GM23338 (cell line): Measurements from ENCODE around the gene CETP. TPM values are rescaled to one million over a fixed set of nuclear protein-coding genes. Genes with fewer than 3 reads are reported as not detected.

Experiments
- ATAC-seq: fragments of 200-7000 bp; cut with Tn5 transposase; 3 replicates; pipeline ENCODE4 v1.9.1; 2020
- DNase-seq: peaks from one replicate; pipeline ENCODE4 v3.0.0-alpha.2; 2015; ENCODE audit warnings: low spot score
- H2AFZ ChIP-seq: fragments of 200-600 bp; sonication (generic); 2 replicates; pipeline ENCODE4 v1.8.0; 2016; ENCODE audit warnings: antibody characterized with exemption, mild to moderate bottlenecking, moderate library complexity
- H3F3A ChIP-seq: fragments of 200-600 bp; sonication (generic); replicated peaks from 2 replicates; pipeline ENCODE4 v1.8.0; 2017; ENCODE audit warnings: antibody characterized with exemption, mixed run types, low read depth
- H3K27ac ChIP-seq: fragments of 200-600 bp; sonication (generic); 2 replicates; pipeline ENCODE4 v1.6.1; 2016; ENCODE audit warnings: low read depth
- H3K27me3 ChIP-seq: fragments of 200-600 bp; sonication (generic); 2 replicates; pipeline ENCODE4 v1.8.0; 2016; ENCODE audit warnings: mild to moderate bottlenecking, mixed run types, moderate library complexity; ENCODE audit not compliant: insufficient read depth
- H3K36me3 ChIP-seq: fragments of 200-600 bp; sonication (generic); 2 replicates; pipeline ENCODE4 v1.8.0; 2016; ENCODE audit warnings: mild to moderate bottlenecking; ENCODE audit not compliant: insufficient read depth
- H3K4me1 ChIP-seq: fragments of 200-600 bp; sonication (generic); 2 replicates; pipeline ENCODE4 v1.8.0; 2016; ENCODE audit warnings: mild to moderate bottlenecking, moderate library complexity; ENCODE audit not compliant: insufficient read depth
- H3K4me2 ChIP-seq: fragments of 200-600 bp; sonication (generic); 2 replicates; pipeline ENCODE4 v1.7.1; 2017; ENCODE audit warnings: mixed run types
- H3K4me3 ChIP-seq: fragments of 200-600 bp; sonication (generic); 2 replicates; pipeline ENCODE4 v1.6.1; 2016; ENCODE audit warnings: mixed run types
- H3K79me2 ChIP-seq: fragments of 200-600 bp; sonication (generic); replicated peaks from 2 replicates; pipeline ENCODE4 v1.8.0; 2017; ENCODE audit warnings: mild to moderate bottlenecking; ENCODE audit not compliant: insufficient read depth
- H3K9me2 ChIP-seq: fragments of 200-600 bp; sonication (generic); 2 replicates; pipeline ENCODE4 v1.8.0; 2017; ENCODE audit not compliant: insufficient read depth
- H4K20me1 ChIP-seq: fragments of 200-600 bp; sonication (generic); replicated peaks from 2 replicates; pipeline ENCODE4 v1.8.0; 2017; ENCODE audit warnings: mild to moderate bottlenecking; ENCODE audit not compliant: insufficient read depth
- H3K27ac Mint-ChIP-seq: 2 replicates; pipeline ENCODE4 v1.8.0; 2020; ENCODE audit warnings: inconsistent platforms, mild to moderate bottlenecking, moderate library complexity, mixed read lengths
- H3K27me3 Mint-ChIP-seq: 3 replicates; pipeline ENCODE4 v1.8.0; 2022; ENCODE audit warnings: low read depth, mild to moderate bottlenecking, moderate library complexity, mixed read lengths, inconsistent platforms; ENCODE audit not compliant: insufficient read depth, poor library complexity
- H3K36me3 Mint-ChIP-seq: 3 replicates; pipeline ENCODE4 v1.8.0; 2021; ENCODE audit warnings: low read depth, mild to moderate bottlenecking, inconsistent platforms, moderate library complexity, mixed read lengths
- H3K4me1 Mint-ChIP-seq: 3 replicates; pipeline ENCODE4 v1.8.0; 2020; ENCODE audit warnings: mild to moderate bottlenecking, inconsistent platforms, mixed read lengths
- H3K4me3 Mint-ChIP-seq: 3 replicates; pipeline ENCODE4 v1.8.0; 2021; ENCODE audit warnings: moderate library complexity, mild to moderate bottlenecking, inconsistent platforms, mixed read lengths
- H3K9me3 Mint-ChIP-seq: 3 replicates; pipeline ENCODE4 v1.8.0; 2020; ENCODE audit warnings: moderate library complexity, mild to moderate bottlenecking, inconsistent platforms, mixed read lengths
- CREB1 ChIP-seq: fragments of 250-450 bp; sonication (Bioruptor Pico); IDR thresholded peaks from 2 replicates; pipeline ENCODE4 v1.5.0; 2020; ENCODE audit warnings: low read depth, mild to moderate bottlenecking, moderate library complexity
- EZH2phosphoT487 ChIP-seq: fragments of 200-600 bp; sonication (generic); IDR thresholded peaks from one replicate; pipeline ENCODE4 v1.8.1; 2018; ENCODE audit warnings: antibody characterized with exemption; ENCODE audit not compliant: unreplicated experiment
- JUNB ChIP-seq: IDR thresholded peaks from one replicate; pipeline ENCODE4 v1.6.1; 2016; ENCODE audit warnings: antibody characterized with exemption; ENCODE audit not compliant: unreplicated experiment
- REST ChIP-seq: IDR thresholded peaks from one replicate; pipeline ENCODE4 v1.6.1; 2018; ENCODE audit warnings: antibody characterized with exemption; ENCODE audit not compliant: unreplicated experiment
- STAT1 ChIP-seq: IDR thresholded peaks from one replicate; pipeline ENCODE4 v1.6.1; 2016; ENCODE audit warnings: antibody characterized with exemption; ENCODE audit not compliant: unreplicated experiment
- ZNF114 ChIP-seq: fragments of 250-450 bp; sonication (Bioruptor Pico); IDR thresholded peaks from 2 replicates; pipeline ENCODE4 v1.5.0; 2020; ENCODE audit warnings: mild to moderate bottlenecking, moderate library complexity
- ZNF462 ChIP-seq: fragments of 250-450 bp; sonication (Bioruptor Pico); IDR thresholded peaks from 2 replicates; pipeline ENCODE4 v1.5.0; 2020; ENCODE audit warnings: mild to moderate bottlenecking, moderate library complexity
- polyA plus RNA-seq: library from polyadenylated mRNA; unstranded; fragments of >200 nt; fragmentation: Nextera tagmentation; extraction: Ambion mirVana; gene quantifications from 2 replicates; pipeline ENCODE4 v1.2.1, GENCODE V29; 2016
- total RNA-seq: library from RNA; depleted of rRNA; stranded (reverse); fragments of >200 nt; shearing (Covaris generic); gene quantifications from 2 replicates; pipeline ENCODE4 v1.2.3, GENCODE V29; 2014

CETP gene
- total and polyA plus RNA-seq, 2 experiments from 2014 or later: not detected

- TF ChIP-seq STAT1 (no peak), REST (no peak), JUNB (no peak), CREB1 (CRISPR knock-in tag) (no peak)
These were observed 19.9 kb upstream of the CETP start (continued) for GRCh38 chr16:56941856-56942331.

- Histone ChIP-seq H3K27me3 (no peaks in the 10 kb centered on the region), H3K9me2 (no peaks in the 10 kb centered on the region), H3K36me3 (peaks cover 43% of the 10 kb centered on the region), H2AFZ (no peak overlapping the region), H3F3A (no peaks in the 10 kb centered on the region), H3K79me2 (no peaks in the 10 kb centered on the region), H3K4me1 (no peaks in the 10 kb centered on the region), H3K27ac (no peak overlapping the region), H4K20me1 (peaks cover 5% of the 10 kb centered on the region; the same call in 1 of the 2 replicates), H3K4me2 (no peak overlapping the region), H3K4me3 (no peak overlapping the region)
- Mint-ChIP-seq H3K27ac (no peak overlapping the region), H3K36me3 (peaks cover 60% of the 10 kb centered on the region), H3K27me3 (peaks cover 6% of the 10 kb centered on the region), H3K9me3 (no peaks in the 10 kb centered on the region), H3K4me1 (peaks cover 13% of the 10 kb centered on the region), H3K4me3 (no peak overlapping the region)
- ATAC-seq (no peak), DNase-seq (no peak)
- TF ChIP-seq JUNB: no peak
These were observed 17.9 kb upstream of the CETP start for GRCh38 chr16:56943761-56944375.

GRCh38 chr16:56944954-56945839, 16.6 kb upstream of the CETP start:
- H3K27me3 ChIP-seq: no peaks in the 10 kb centered on the region
- ATAC-seq (no peak), DNase-seq (no peak)
- H3K27ac ChIP-seq: peak overlapping the region; percentile 21; the same call in 1 of the 2 replicates
- no peaks in the 10 kb centered on the region for H3K9me2 ChIP-seq
- Mint-ChIP-seq H3K4me3 (no peak overlapping the region), H3K9me3 (no peaks in the 10 kb centered on the region), H3K4me1 (peaks cover 13% of the 10 kb centered on the region), H3K36me3 (peaks cover 47% of the 10 kb centered on the region), H3K27me3 (peaks cover 8% of the 10 kb centered on the region), H3K27ac (no peak overlapping the region)
- H3F3A ChIP-seq: no peaks in the 10 kb centered on the region
- no peaks in the 10 kb centered on the region for H3K79me2 ChIP-seq
- no peak overlapping the region for H3K4me2 ChIP-seq
- H3K4me1 ChIP-seq: no peaks in the 10 kb centered on the region
- no peak overlapping the region for H2AFZ ChIP-seq
- H3K4me3 ChIP-seq: no peak overlapping the region
- H4K20me1 ChIP-seq: peaks cover 5% of the 10 kb centered on the region; the same call in 1 of the 2 replicates
- peaks cover 32% of the 10 kb centered on the region for H3K36me3 ChIP-seq
- no peak for TF ChIP-seq STAT1
- TF ChIP-seq ZNF462: no peak
- TF ChIP-seq EZH2phosphoT487: no peak
- TF ChIP-seq ZNF114 (CRISPR knock-in tag): no peak
